Measurements from ENCODE around the gene RBFOX1. TPM values are rescaled to one million over a fixed set of nuclear protein-coding genes. Genes with fewer than 3 reads are reported as not detected.

RBFOX1 gene
- total RNA-seq, 1 donor from 2014 or later = not detected

DNA sequence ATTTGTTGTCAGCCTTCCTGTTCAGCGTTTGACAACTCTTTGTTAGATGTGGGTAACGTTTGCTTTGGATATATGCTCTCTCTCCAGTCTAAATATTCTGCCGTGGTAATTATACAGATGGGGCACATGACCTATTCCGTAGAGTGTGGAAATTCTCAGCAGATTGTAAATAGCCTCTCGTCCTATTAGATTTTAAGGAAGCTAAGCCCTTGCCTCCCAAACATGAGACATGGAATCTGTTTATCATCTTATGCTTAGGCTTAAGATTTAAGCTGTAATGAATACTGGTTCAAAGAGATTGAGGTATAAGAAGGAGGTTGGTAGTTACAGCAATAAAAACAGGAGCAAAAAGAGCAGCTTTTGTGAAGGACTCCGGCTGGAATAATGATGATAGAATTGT lies 87.4 kb downstream of the RBFOX1 start:
- Mint-ChIP-seq H3K27ac (ENCODE audit: unreplicated experiment) (no peak overlapping the region), H3K36me3 (ENCODE audit: unreplicated experiment) (no peaks in the 10 kb centered on the region), H3K27me3 (ENCODE audit: unreplicated experiment) (no peaks in the 10 kb centered on the region), H3K4me3 (ENCODE audit: unreplicated experiment) (no peak overlapping the region), H3K4me1 (ENCODE audit: unreplicated experiment) (no peaks in the 10 kb centered on the region), H3K9me3 (ENCODE audit: unreplicated experiment) (peaks cover 25% of the 10 kb centered on the region)
- TF ChIP-seq, protein P1, sequence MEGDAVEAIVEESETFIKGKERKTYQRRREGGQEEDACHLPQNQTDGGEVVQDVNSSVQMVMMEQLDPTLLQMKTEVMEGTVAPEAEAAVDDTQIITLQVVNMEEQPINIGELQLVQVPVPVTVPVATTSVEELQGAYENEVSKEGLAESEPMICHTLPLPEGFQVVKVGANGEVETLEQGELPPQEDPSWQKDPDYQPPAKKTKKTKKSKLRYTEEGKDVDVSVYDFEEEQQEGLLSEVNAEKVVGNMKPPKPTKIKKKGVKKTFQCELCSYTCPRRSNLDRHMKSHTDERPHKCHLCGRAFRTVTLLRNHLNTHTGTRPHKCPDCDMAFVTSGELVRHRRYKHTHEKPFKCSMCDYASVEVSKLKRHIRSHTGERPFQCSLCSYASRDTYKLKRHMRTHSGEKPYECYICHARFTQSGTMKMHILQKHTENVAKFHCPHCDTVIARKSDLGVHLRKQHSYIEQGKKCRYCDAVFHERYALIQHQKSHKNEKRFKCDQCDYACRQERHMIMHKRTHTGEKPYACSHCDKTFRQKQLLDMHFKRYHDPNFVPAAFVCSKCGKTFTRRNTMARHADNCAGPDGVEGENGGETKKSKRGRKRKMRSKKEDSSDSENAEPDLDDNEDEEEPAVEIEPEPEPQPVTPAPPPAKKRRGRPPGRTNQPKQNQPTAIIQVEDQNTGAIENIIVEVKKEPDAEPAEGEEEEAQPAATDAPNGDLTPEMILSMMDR (IDR thresholded peaks at IDR 0.05) = no peak
- no peak for DNase-seq (ENCODE audit: extremely low spot score, unreplicated experiment)

DNA sequence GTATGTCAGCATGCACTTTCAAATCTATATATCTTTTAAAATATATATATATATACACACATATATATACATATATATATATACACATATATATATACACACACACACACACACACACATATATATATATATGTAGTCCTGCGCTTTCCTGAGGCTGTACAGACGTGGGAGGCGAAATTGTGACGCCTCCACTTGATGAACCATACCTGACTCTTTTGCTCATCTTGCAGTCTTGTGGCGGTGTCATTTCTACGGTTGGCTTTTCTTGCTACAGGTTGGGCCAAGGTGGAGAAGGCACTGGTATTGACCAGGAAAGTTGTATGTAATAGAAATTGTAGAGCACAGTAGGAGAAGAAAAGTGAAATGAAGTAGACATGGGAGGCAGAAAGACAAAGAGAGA lies 88.2 kb downstream of the RBFOX1 start:
- Mint-ChIP-seq H3K4me1 (ENCODE audit: unreplicated experiment) (no peaks in the 10 kb centered on the region), H3K27me3 (ENCODE audit: unreplicated experiment) (no peaks in the 10 kb centered on the region), H3K4me3 (ENCODE audit: unreplicated experiment) (no peak overlapping the region)

GRCh38 chr16:7421578-7421977 lies 88.9 kb downstream of the RBFOX1 start:
- peaks cover 25% of the 10 kb centered on the region for H3K9me3 Mint-ChIP-seq (ENCODE audit: unreplicated experiment)

More for the DNA sequence above, 88.2 kb downstream of the RBFOX1 start:
- Mint-ChIP-seq H3K27ac (ENCODE audit: unreplicated experiment) (no peak overlapping the region), H3K36me3 (ENCODE audit: unreplicated experiment) (no peaks in the 10 kb centered on the region), H3K9me3 (ENCODE audit: unreplicated experiment) (peaks cover 25% of the 10 kb centered on the region)
- no peak for DNase-seq (ENCODE audit: extremely low spot score, unreplicated experiment)
- TF ChIP-seq, protein P1 (IDR thresholded peaks at IDR 0.05) = no peak

DNA sequence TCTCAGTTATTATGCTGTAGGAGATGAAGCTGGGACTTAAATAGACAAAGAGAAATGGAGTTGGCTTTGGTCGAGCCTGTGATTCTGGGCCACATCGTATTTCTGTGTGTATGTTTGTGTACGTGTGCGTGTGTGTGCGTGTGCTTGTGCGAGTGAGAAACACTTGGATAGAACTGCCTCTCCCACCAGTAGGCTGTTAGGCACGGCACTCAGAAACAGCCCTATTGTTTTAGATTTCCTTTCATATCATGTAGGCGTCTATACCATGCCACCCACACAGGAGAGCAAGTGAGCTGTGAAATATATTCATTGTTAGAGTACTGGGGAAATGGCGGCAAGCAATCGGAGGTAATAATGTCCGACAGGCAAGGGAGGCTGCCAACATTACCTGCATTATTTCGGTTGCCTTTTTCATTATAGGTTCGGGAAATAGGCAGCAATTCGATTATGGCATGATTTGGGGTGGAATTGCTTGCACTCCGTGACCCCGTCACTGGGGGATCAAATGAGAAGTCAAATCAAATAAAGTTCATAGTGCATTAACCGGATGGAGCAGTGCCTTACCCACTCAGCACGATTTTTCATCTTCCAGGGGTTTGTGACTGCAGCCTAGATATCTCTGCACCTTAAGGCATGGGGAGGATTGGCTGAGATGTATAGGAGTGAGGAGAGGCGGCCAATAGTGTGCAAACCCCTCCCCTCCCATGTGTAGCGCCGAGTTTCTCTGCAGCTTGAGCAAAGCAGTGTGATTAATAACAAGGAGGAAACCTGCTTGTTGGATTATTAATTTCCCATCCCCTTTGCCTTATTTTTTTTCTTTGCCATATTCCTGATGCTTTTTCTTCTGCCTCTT lies 89.6 kb downstream of the RBFOX1 start:
- H3K27me3 Mint-ChIP-seq (ENCODE audit: unreplicated experiment) = no peaks in the 10 kb centered on the region
- H3K4me3 Mint-ChIP-seq (ENCODE audit: unreplicated experiment) = no peak overlapping the region
- TF ChIP-seq, protein P1 (IDR thresholded peaks at IDR 0.05) = no peak
- H3K27ac Mint-ChIP-seq (ENCODE audit: unreplicated experiment) = no peak overlapping the region
- H3K4me1 Mint-ChIP-seq (ENCODE audit: unreplicated experiment) = no peaks in the 10 kb centered on the region
- peaks cover 25% of the 10 kb centered on the region for H3K9me3 Mint-ChIP-seq (ENCODE audit: unreplicated experiment)
- DNase-seq (ENCODE audit: extremely low spot score, unreplicated experiment) = no peak
- no peaks in the 10 kb centered on the region for H3K36me3 Mint-ChIP-seq (ENCODE audit: unreplicated experiment)

More at GRCh38 chr16:7421578-7421977, 88.9 kb downstream of the RBFOX1 start:
- Mint-ChIP-seq H3K4me1 (ENCODE audit: unreplicated experiment) (no peaks in the 10 kb centered on the region), H3K4me3 (ENCODE audit: unreplicated experiment) (no peak overlapping the region), H3K36me3 (ENCODE audit: unreplicated experiment) (no peaks in the 10 kb centered on the region), H3K27ac (ENCODE audit: unreplicated experiment) (no peak overlapping the region), H3K27me3 (ENCODE audit: unreplicated experiment) (no peaks in the 10 kb centered on the region)
- no peak for DNase-seq (ENCODE audit: extremely low spot score, unreplicated experiment)
- TF ChIP-seq, protein P1 (IDR thresholded peaks at IDR 0.05) = no peak

DNA sequence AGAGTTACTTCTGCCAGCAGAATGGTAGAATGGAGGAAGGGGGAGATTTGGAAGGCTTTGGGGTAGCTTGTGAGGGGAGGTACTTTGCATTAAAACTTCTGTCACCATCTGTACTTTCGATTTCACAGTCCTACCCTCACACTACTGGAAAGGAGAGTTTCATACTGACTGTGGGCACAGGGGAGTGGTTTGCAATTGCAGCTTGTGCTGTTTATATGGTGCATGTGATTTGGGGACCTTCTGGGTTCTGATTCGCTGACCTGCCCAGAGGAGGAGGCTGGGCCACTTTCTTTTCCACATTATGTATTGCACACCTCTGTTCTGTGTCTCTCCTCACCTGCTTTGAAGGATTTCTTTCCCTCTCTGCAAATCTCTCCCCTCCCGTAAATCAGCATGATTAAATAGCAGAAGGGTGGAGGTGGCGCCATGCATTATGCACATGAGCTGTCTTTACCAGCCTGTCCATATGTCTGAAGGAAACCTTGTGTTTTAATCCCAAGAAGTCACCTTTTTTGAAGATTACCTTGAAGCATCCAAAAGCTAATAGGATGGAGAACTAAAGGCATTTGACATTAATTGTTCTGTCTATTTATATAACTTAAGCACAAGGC lies 90.9 kb downstream of the RBFOX1 start:
- H3K27me3 Mint-ChIP-seq (ENCODE audit: unreplicated experiment) = no peaks in the 10 kb centered on the region
- TF ChIP-seq, protein P1 (IDR thresholded peaks at IDR 0.05) = no peak

More for the DNA sequence above, 90.9 kb downstream of the RBFOX1 start:
- no peaks in the 10 kb centered on the region for H3K36me3 Mint-ChIP-seq (ENCODE audit: unreplicated experiment)
- H3K4me3 Mint-ChIP-seq (ENCODE audit: unreplicated experiment) = no peak overlapping the region
- H3K9me3 Mint-ChIP-seq (ENCODE audit: unreplicated experiment) = peaks cover 23% of the 10 kb centered on the region
- H3K27ac Mint-ChIP-seq (ENCODE audit: unreplicated experiment) = no peak overlapping the region
- no peak for DNase-seq (ENCODE audit: extremely low spot score, unreplicated experiment)
- no peaks in the 10 kb centered on the region for H3K4me1 Mint-ChIP-seq (ENCODE audit: unreplicated experiment)
